MV-4-11 (cell line): ENCODE results near the gene BAD.

Experiments used
- DNase-seq: peaks from one replicate; lab custom pipeline; 2025; lab: John Stamatoyannopoulos, UW

BAD gene

GRCh38 chr11:64296236-64296635 is 11.8 kb upstream of the BAD start:
- DNase-seq = no peak

DNA sequence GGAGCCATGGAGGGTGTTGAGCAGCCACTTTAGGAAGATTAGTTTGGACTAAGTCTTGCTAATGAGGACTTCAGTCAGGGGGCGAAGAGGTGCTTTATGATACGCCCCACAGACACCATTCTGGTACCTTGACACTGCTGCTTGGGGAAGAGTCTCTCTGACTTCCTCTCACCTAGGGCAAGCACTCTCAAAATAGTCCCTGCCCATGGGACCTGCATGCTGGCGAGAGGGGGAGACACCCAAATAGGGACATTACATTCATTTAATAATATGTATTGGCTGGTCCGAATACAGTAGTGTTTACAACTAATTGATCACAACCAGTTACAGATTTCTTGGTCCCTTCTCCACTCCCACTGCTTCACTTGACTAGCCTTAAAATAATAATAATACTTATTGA is 11.3 kb upstream of the BAD start:
- no peak for DNase-seq

DNA sequence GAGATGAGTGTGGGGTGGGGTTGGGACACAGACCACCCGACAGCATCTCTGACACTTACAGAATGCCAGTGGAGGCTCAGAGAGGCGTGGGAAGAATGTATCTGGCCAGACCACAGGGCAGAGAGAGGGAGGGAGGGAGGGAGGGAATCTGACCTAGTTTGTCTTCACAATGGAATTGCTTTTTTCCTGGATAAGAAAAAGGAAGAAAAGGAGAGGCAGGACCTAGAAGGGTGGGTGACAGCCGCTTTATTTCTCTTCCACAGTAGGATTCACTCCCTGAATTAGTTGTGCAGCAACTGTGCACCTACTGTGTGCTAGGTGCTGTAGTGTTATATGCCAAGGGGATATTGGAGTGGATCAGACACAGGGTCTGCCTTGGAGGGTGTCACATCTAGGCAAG is 10.3 kb upstream of the BAD start:
- DNase-seq = no peak

- DNase-seq = no peak
Observed at GRCh38 chr11:64292460-64293254, 8.2 kb upstream of the BAD start.

DNA sequence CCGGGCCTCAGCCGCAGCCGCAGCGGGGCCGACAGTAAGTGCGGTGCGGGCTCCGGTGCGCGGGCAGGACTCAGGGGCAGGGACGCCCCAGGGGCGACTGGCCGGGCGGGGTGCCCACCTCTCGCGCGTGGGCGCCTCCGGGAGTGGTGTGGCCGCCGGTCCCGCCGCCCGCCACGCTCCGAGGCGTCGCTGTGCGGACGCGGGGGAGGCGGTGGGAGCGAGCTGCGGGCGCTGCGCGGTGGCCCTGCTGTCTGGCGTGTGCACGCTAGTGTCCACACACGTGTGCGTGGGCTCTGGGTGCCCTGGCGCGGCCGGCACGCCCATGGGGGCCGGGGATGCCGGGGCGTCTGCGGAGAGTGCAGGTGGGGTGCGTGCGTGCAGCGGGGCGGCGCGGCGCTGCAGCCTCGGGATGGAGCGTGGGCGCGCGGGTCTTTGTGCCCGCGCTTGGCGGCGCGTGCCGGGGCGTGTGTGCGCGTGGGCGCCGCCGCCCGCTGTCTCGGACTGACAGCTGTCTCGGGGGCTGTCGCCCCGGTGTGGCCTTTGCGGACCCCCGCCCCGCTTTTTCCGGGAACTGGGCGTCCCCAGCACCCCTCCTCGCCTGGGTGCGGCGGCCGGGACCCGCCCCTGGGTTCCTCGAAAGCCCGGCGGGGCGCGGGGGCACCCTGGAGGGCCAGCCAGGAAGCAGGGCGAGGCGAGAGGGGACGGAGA is 7.4 kb upstream of the BAD start:
- no peak for DNase-seq

- no peak for DNase-seq
Observed at GRCh38 chr11:64291262-64291751, 6.8 kb upstream of the BAD start, which contains the start of gene KCNK4. Gene KCNK4 (plus strand): TSS chr11:64291302. CDS start chr11:64293019, 1,717 bp downstream.

- DNase-seq = no peak
Observed at GRCh38 chr11:64290352-64291261, 6.1 kb upstream of the BAD start.

DNA sequence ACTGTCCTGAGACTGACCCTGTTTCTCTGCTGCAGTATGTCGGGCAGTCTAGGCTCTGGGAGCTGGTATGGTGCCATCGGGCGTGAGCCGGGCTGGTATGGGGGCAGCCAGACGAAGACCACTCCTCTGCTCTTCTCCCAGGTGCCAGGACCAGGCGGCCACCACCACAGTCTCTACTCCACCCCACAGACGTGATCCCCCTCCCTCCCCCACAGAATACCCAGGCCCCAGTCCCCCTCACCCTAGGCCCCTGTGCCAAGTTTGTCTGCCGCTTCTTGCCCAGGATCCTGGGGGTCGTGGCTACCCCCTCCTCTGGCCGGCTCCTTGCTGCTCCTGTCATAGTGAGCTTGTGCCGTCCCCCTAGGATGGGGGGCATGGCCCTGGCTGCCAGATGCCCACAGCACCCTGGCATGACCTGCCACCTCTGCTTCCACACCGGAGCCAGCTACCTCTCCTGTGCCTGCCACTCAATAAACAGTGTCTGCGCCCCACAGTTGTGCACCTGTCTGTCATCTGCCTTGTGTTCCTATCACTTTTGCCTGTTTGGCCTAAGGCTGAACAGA is 4.6 kb upstream of the BAD start:
- DNase-seq = no peak

GRCh38 chr11:64288353-64288750 is 3.9 kb upstream of the BAD start:
- DNase-seq = no peak

- DNase-seq = no peak
Observed at GRCh38 chr11:64287676-64288352, 3.3 kb upstream of the BAD start.

DNA sequence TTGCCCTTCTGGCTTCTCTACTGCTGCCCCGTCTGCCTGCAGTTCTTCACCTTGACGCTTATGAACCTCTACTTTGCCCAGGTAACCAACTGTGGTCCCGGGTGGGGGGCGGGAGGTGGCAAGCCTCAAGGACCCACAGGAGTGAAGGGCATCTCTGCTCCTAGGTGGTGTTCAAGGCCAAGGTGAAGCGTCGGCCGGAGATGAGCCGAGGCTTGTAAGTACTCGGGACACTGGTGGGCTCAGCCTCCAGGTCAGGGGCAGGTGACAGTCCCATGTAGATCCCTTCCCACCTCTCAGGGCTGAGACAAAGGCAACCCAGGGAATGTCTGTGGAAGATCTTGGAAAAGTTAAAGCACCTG is 2.3 kb upstream of the BAD start:
- DNase-seq = no peak

DNA sequence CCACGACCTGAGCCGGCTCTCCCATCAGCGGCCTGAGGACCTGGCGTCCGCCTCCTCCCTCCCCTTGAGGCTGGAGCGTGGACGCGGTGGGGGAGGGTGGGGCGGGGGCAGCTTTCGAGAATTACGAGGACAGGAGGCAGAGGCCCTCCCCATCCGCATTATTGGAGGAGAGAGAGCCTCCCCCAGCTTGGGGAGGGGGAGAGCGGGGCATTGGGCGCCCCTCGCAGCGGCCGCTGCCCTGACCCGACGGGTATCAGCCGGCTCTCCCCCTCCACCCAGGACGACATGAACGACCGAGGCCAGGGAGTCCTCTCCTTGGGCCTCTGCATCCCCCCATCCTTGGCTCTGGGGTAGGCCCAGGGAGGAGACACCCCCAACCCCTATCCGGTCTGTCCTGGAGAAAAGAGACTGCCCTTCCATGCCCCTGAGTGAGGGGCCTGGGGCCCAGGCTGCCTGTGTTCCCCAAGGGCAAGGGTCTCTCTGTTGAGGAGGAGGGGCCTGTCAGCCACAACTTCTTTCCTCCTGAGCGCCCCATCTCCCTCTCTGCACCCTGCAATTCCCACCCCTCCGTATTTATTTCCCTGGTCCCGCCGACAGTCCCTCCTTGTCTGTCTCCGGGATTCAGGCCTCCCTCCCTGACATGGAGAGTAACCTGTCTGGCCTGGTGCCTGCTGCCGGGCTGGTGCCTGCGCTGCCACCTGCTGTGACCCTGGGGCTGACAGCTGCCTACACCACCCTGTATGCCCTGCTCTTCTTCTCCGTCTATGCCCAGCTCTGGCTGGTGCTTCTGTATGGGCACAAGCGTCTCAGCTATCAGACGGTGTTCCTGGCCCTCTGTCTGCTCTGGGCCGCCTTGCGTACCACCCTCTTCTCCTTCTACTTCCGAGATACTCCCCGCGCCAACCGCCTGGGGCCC is 1.7 kb upstream of the BAD start:
- peak; percentile 1 for DNase-seq

- DNase-seq = peak; percentile 57
Observed at GRCh38 chr11:64284962-64285884, 758 bp upstream of the BAD start, which contains the start of gene GPR137. Gene GPR137 (plus strand): TSS chr11:64285848. CDS start chr11:64286525, 677 bp downstream.

DNA sequence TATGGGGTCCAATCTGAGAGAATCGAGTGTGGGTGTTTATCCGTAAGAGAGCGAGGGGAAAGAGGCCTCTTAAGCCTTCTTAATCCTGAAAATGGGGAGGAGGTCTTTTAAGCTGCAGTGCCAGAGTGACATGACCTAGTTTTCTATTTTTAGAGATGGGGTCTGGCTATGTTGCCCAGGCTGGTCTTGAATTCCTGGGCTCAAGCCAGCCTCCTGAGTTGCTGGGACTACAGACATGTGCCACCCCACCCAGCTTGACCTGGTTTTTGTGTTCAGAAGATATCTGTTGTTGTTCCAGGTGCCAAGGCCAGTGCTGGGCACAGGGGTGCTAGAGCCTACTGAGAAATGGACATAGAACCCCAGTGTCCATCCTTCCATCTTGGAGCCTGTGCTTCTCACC is 1.4 kb downstream of the BAD start:
- DNase-seq = no peak

- no peak for DNase-seq
Observed at GRCh38 chr11:64281957-64282770, 2.3 kb downstream of the BAD start.

GRCh38 chr11:64278576-64279190 is 5.8 kb downstream of the BAD start:
- DNase-seq = no peak

- no peak for DNase-seq
Observed at GRCh38 chr11:64276653-64277431, 7.6 kb downstream of the BAD start.
